B cell (primary cell): ENCODE measurements around the gene LILRB3. TPM values are rescaled to one million over a fixed set of nuclear protein-coding genes. Genes with fewer than 3 reads are reported as not detected.
"Not testable (repeated sequence)": the region's sequence is repeated elsewhere in the genome, so short reads cannot be mapped to it uniquely, and the experiment has no call there.

Experiments
- ATAC-seq: fragments of 200-7000 bp; cut with Tn5 transposase; one replicate; pipeline ENCODE4 v1.10.0; 2021; ENCODE audit warnings: low read depth, mild to moderate bottlenecking, moderate number of reproducible peaks, moderate library complexity
- CTCF ChIA-PET: fragments of 350-600 bp; sonication (Branson Sonifier 250); formaldehyde crosslinking; loops from one replicate; lab custom pipeline; 2021; ENCODE audit warnings: antibody characterized with exemption, inconsistent platforms; lab: Charles Lee
- POLR2A ChIA-PET: fragments of 350-600 bp; sonication (Branson Sonifier 250); formaldehyde crosslinking; loops from one replicate; lab custom pipeline; 2021; ENCODE audit warnings: antibody characterized with exemption; lab: Charles Lee
- DNase-seq: peaks from one replicate; pipeline ENCODE4 v3.0.0; 2013
- H2AFZ ChIP-seq: 2 replicates; pipeline ENCODE4 v1.6.1; 2012; ENCODE audit warnings: mild to moderate bottlenecking, low read depth, low read length; ENCODE audit not compliant: insufficient read depth, poor library complexity, severe bottlenecking
- H3K27ac ChIP-seq, 2 donors: 1 replicate in 1 of 2; 2 replicates in 1 of 2; pipeline ENCODE4 v1.5.1; 2012 to 2013; ENCODE audit warnings: low read length in 2 of 2, mild to moderate bottlenecking in 2 of 2, moderate library complexity in 1 of 2
- H3K27me3 ChIP-seq, 4 experiments: fragments of 200-600 bp in 1 of 4; sonication (generic) in 1 of 4; replicated peaks in 1 of 4; 1 replicate in 2 of 4; 2 replicates in 2 of 4; pipeline versions ENCODE4 v1.6.1 to v1.7.0; 2013 to 2016; ENCODE audit warnings: low read length in 3 of 4, mild to moderate bottlenecking in 2 of 4, mixed read lengths in 1 of 4, moderate library complexity in 1 of 4; ENCODE audit not compliant: insufficient read depth in 4 of 4, control insufficient read depth in 3 of 4; ENCODE audit errors: control extremely low read depth in 1 of 4
- H3K36me3 ChIP-seq, 2 experiments: replicated peaks in 1 of 2; 1 replicate in 1 of 2; 2 replicates in 1 of 2; pipeline versions ENCODE4 v1.6.1 to v1.7.1; 2013; ENCODE audit warnings: low read length in 1 of 2; ENCODE audit not compliant: insufficient read depth in 2 of 2, control insufficient read depth in 1 of 2; ENCODE audit errors: control extremely low read depth in 1 of 2, extremely low read depth in 1 of 2
- H3K4me1 ChIP-seq, 2 donors: fragments of 200-600 bp in 1 of 2; sonication (generic) in 1 of 2; 1 replicate in 1 of 2; 2 replicates in 1 of 2; pipeline versions ENCODE4 v1.5.1 to v1.6.1; 2013 to 2017; ENCODE audit warnings: low read length in 2 of 2; ENCODE audit not compliant: control insufficient read depth in 2 of 2, insufficient read depth in 2 of 2
- H3K4me2 ChIP-seq: replicated peaks from 2 replicates; pipeline ENCODE3; 2012; ENCODE audit warnings: mild to moderate bottlenecking, low read depth, low read length; ENCODE audit not compliant: poor library complexity, severe bottlenecking
- H3K4me3 ChIP-seq, 5 experiments: fragments of 200-600 bp in 1 of 5; sonication (generic) in 1 of 5; 1 replicate in 3 of 5; 2 replicates in 2 of 5; pipeline versions ENCODE4 v1.5.1 to v1.7.0; 2011 to 2016; ENCODE audit warnings: low read length in 4 of 5, mild to moderate bottlenecking in 4 of 5, low read depth in 2 of 5, control low read depth in 1 of 5, moderate library complexity in 1 of 5; ENCODE audit not compliant: insufficient read depth in 1 of 5; ENCODE audit errors: control extremely low read depth in 1 of 5, extremely low read depth in 1 of 5
- H3K79me2 ChIP-seq: fragments of 200-600 bp; sonication (generic); one replicate; pipeline ENCODE4 v1.6.0; 2016; ENCODE audit warnings: low read length; ENCODE audit not compliant: control insufficient read depth, insufficient read depth
- H3K9ac ChIP-seq: fragments of 200-600 bp; sonication (generic); 2 replicates; pipeline ENCODE4 v1.6.1; 2017; ENCODE audit warnings: mild to moderate bottlenecking, low read length, moderate library complexity
- H3K9me3 ChIP-seq, 3 donors: one replicate each; pipeline versions ENCODE4 v1.6.1 to v1.7.1; 2013; ENCODE audit warnings: low read length in 2 of 3; ENCODE audit not compliant: control insufficient read depth in 2 of 3, insufficient read depth in 1 of 3; ENCODE audit errors: control extremely low read depth in 1 of 3
- H4K20me1 ChIP-seq: 2 replicates; pipeline ENCODE4 v1.6.0; 2012; ENCODE audit warnings: mild to moderate bottlenecking, low read length; ENCODE audit not compliant: insufficient read depth, control insufficient read depth, poor library complexity, severe bottlenecking
- H3K27ac Mint-ChIP-seq: one replicate; pipeline ENCODE4 v1.8.0; 2021; ENCODE audit warnings: mixed read lengths
- H3K27me3 Mint-ChIP-seq: one replicate; pipeline ENCODE4 v1.8.0; 2021; ENCODE audit warnings: mixed read lengths
- H3K4me1 Mint-ChIP-seq: one replicate; pipeline ENCODE4 v1.8.0; 2021; ENCODE audit warnings: mixed read lengths
- H3K4me3 Mint-ChIP-seq: one replicate; pipeline ENCODE4 v1.8.0; 2021; ENCODE audit warnings: mixed read lengths
- H3K9me3 Mint-ChIP-seq: one replicate; pipeline ENCODE4 v1.8.0; 2022; ENCODE audit warnings: mixed read lengths; ENCODE audit not compliant: insufficient read depth
- CTCF ChIP-seq: fragments of 200-600 bp; IDR thresholded peaks from one replicate; pipeline ENCODE4 v1.8.0; 2022; ENCODE audit warnings: antibody characterized with exemption, mild to moderate bottlenecking
- EZH2 ChIP-seq: IDR thresholded peaks from 2 replicates; pipeline ENCODE4 v1.6.1; 2012; ENCODE audit warnings: borderline replicate concordance, low read depth, mild to moderate bottlenecking, moderate library complexity, low read length; ENCODE audit not compliant: insufficient read depth, poor library complexity, severe bottlenecking
- WGBS: methylation state at CpG from one replicate; pipeline ENCODE4 v1.1.5; 2013; ENCODE audit warnings: missing lambda C conversion rate; ENCODE audit not compliant: insufficient coverage; 5-methylcytosine and 5-hydroxymethylcytosine counted together
- intact Hi-C: fragments of 100-400 bp; cut with micrococcal nuclease; formaldehyde crosslinking; loops from one replicate; pipeline ENCODE4 v1.10.0; 2022
- polyA plus RNA-seq: library from polyadenylated mRNA; depleted of rRNA; stranded (reverse); fragments of >200 nt; gene quantifications from 2 replicates; pipeline ENCODE4 v1.2.3, GENCODE V29; 2012
- total RNA-seq, 2 donors: library from RNA; stranded (reverse); fragments of 120-200 nt in 1 of 2; gene quantifications; 1 replicate in 1 of 2; 2 replicates in 1 of 2; pipeline versions ENCODE4 v1.2.3 to v1.2.4, GENCODE V29; 2013 to 2022

Gene LILRB3
- total and polyA plus RNA-seq, 2 donors (not counting 1 experiment from before 2014, with no cell fraction given): 0.25 to 2.3 TPM

- H3K4me1 ChIP-seq: peaks cover 9 to 17% of the 10 kb centered on the region in 2 donors
- DNase-seq: no peak
- CTCF ChIA-PET: no interaction called here
- H3K9me3 ChIP-seq: no peaks in the 10 kb centered on the region
- H3K27ac ChIP-seq: no peak overlapping the region
- Mint-ChIP-seq H3K9me3 (no peaks in the 10 kb centered on the region), H3K27ac (no peak overlapping the region), H3K27me3 (no peaks in the 10 kb centered on the region), H3K4me1 (peaks cover 28% of the 10 kb centered on the region), H3K4me3 (no peak overlapping the region)
- no peaks in the 10 kb centered on the region for H3K27me3 ChIP-seq
- peaks cover 1 to 22% of the 10 kb centered on the region in 2 experiments for H3K36me3 ChIP-seq
- POLR2A ChIA-PET: interaction anchor here (0.6 kb wide), 1 partner anchor 92 kb away, joined by 4 read pairs; no protein-coding TSS in a partner anchor
- no peak overlapping the region for H3K4me2 ChIP-seq
- TF ChIP-seq CTCF (no peak), EZH2 (no peak)
- H3K79me2 ChIP-seq: peaks cover 32% of the 10 kb centered on the region
- no peak for ATAC-seq
- intact Hi-C loops: no loop called here
- WGBS: 100% methylated on average over 4 of the region's 7 CpGs
- H3K9ac ChIP-seq: no peak overlapping the region
- peaks cover 13% of the 10 kb centered on the region for H4K20me1 ChIP-seq
- H2AFZ ChIP-seq: no peak overlapping the region
- no peak overlapping the region for H3K4me3 ChIP-seq
Measured at GRCh38 chr19:54196536-54196935, 26.3 kb downstream of the LILRB3 start.

GRCh38 chr19:54194463-54194862, 28.3 kb downstream of the LILRB3 start:
- CTCF ChIA-PET, H3K27ac ChIP-seq, ATAC-seq, H3K4me3 Mint-ChIP-seq, H3K27me3 ChIP-seq, POLR2A ChIA-PET, intact Hi-C loops, H3K9ac ChIP-seq, DNase-seq, H3K4me2 ChIP-seq, H3K4me3 ChIP-seq, H3K9me3 ChIP-seq, H4K20me1 ChIP-seq, H3K27me3 Mint-ChIP-seq, H3K9me3 Mint-ChIP-seq, H2AFZ ChIP-seq, H3K27ac Mint-ChIP-seq: not testable (repeated sequence)
- H3K79me2 ChIP-seq: peaks cover 20% of the 10 kb centered on the region
- H3K4me1 Mint-ChIP-seq: peaks cover 21% of the 10 kb centered on the region
- H3K36me3 ChIP-seq: peaks cover 0 to 19% of the 10 kb centered on the region in 2 experiments
- 94% methylated on average over 3 of the region's 12 CpGs for WGBS
- H3K4me1 ChIP-seq: peaks cover 7 to 10% of the 10 kb centered on the region in 2 donors
